NCI-H510A treated with DMSO at 0.1 percent for 48 hours (cell line): ENCODE results near the gene NPAS2.

Source experiments
- DNase-seq: peaks from one replicate; lab custom pipeline; 2025; lab: John Stamatoyannopoulos, UW

Gene NPAS2

GRCh38 chr2:100819370-100820272 lies at the start of gene NPAS2:
Gene NPAS2 (plus strand): TSS chr2:100820139. CDS start chr2:100904755, 84,616 bp downstream.
- no peak for DNase-seq

GRCh38 chr2:100771125-100771524 lies 48.8 kb upstream of the NPAS2 start:
- DNase-seq = no peak

- DNase-seq = no peak
Measured at GRCh38 chr2:100773538-100773937, 46.4 kb upstream of the NPAS2 start.

- no peak for DNase-seq
Measured at GRCh38 chr2:100776445-100776844, 43.5 kb upstream of the NPAS2 start.

GRCh38 chr2:100778637-100779450 lies 41.1 kb upstream of the NPAS2 start:
- no peak for DNase-seq

GRCh38 chr2:100779908-100780202 lies 40.1 kb upstream of the NPAS2 start:
- no peak for DNase-seq

GRCh38 chr2:100780203-100781008 lies 39.5 kb upstream of the NPAS2 start:
- no peak for DNase-seq

GRCh38 chr2:100781009-100781325 lies 39.0 kb upstream of the NPAS2 start:
- DNase-seq = no peak

- DNase-seq = no peak
Measured at GRCh38 chr2:100781523-100782379, 38.2 kb upstream of the NPAS2 start.

- no peak for DNase-seq
Measured at GRCh38 chr2:100782380-100782878, 37.5 kb upstream of the NPAS2 start.

- no peak for DNase-seq
Measured at GRCh38 chr2:100783987-100784386, 36.0 kb upstream of the NPAS2 start.

- DNase-seq = no peak
Measured at GRCh38 chr2:100784681-100785080, 35.3 kb upstream of the NPAS2 start.

GRCh38 chr2:100785626-100786296 lies 34.2 kb upstream of the NPAS2 start:
- no peak for DNase-seq

- DNase-seq = no peak
Measured at GRCh38 chr2:100786297-100786658, 33.7 kb upstream of the NPAS2 start.

- no peak for DNase-seq
Measured at GRCh38 chr2:100786985-100787384, 33.0 kb upstream of the NPAS2 start.

GRCh38 chr2:100789361-100789760 lies 30.6 kb upstream of the NPAS2 start:
- no peak for DNase-seq

GRCh38 chr2:100791294-100791935 lies 28.5 kb upstream of the NPAS2 start:
- DNase-seq = no peak

- no peak for DNase-seq
Measured at GRCh38 chr2:100791936-100792308, 28.0 kb upstream of the NPAS2 start.

- no peak for DNase-seq
Measured at GRCh38 chr2:100793220-100793619, 26.7 kb upstream of the NPAS2 start.

GRCh38 chr2:100793982-100794381 lies 26.0 kb upstream of the NPAS2 start:
- no peak for DNase-seq
